Astrocyte of the hippocampus (primary cell): ENCODE measurements around the gene AIM2.
"Not testable (repeated sequence)": the region's sequence is repeated elsewhere in the genome, so short reads cannot be mapped to it uniquely, and the experiment has no call there.

Experiments
- DNase-seq: peaks from one replicate; pipeline ENCODE4 v3.0.0; 2011; ENCODE audit warnings: low read depth, low spot score

AIM2 gene

DNA sequence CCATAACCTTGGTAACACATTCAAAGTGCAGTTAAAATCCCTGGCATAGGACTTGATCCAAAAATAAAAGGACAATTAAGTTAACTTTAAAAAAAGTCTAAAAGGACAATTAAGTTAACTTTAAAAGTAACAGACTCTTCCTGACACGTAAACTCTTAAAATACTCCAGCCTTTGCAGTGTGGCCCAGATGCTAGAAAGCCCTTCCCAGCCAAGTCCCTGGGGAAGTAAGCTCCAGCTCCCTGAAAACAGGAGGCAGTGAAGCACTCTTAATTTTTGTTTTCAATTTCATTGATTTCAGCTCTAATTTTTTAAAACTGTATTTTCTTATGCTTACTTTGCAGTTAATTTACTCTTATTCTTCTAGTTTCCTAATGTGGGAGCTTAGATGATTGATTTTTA is 5.1 kb upstream of the AIM2 start:
- DNase-seq = no peak

DNA sequence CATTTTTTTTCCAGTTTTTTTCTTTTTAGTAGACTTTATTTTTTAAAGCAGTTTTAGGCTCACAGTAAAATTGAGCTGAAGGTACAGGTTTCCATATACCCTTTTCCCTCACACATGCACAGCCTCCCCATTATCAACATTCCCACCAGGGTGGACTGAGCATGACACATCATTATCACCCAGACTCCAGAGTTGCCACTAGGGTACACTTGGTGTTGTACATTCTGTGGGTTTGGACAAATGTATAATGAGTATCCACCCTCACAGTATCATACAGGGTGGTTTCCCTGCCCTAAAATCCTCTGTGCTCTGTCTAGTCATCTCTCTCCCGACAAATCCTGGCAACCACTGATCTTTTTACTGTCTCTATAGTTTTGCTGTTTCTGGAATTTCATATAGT is 3.0 kb upstream of the AIM2 start:
- no peak for DNase-seq

DNA sequence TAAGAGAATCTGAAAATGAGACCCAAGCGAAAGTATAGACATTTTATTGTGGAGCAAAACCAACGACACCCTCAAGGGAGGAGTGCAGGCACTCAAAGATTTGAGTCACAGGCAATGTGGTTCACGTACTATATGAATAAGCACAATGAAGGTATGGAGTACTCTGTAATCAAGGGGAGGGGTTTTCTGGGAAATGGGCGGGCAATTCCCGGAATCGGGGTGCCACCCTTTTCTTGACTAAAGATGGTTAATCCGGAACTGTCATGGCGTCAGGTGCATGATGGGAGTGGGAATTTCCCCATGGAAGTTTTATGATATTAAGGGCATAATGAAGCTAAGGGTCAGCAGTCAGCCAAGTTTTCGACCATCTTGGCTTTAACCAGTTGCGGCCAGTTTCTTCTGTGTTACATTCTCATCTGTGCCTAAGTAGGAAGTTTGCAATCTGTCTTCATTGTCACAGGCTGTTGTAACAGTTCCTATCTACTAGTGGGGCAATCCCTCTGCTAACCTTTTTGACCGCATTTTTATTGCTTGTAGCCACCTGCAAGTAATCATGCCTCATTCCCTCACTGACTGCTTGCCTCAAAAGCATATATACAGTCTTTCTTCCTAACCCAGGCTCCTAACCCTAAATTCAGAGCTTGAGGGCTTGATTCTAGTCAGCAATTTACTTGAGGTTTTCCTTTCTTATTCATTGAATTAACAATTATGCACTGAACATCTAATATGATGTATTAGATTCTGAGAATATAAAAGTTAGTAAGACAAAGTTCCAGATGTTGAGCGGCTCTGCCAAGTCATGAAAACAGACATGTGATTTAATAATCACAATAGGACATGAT is 775 bp upstream of the AIM2 start:
- DNase-seq = no peak

DNA sequence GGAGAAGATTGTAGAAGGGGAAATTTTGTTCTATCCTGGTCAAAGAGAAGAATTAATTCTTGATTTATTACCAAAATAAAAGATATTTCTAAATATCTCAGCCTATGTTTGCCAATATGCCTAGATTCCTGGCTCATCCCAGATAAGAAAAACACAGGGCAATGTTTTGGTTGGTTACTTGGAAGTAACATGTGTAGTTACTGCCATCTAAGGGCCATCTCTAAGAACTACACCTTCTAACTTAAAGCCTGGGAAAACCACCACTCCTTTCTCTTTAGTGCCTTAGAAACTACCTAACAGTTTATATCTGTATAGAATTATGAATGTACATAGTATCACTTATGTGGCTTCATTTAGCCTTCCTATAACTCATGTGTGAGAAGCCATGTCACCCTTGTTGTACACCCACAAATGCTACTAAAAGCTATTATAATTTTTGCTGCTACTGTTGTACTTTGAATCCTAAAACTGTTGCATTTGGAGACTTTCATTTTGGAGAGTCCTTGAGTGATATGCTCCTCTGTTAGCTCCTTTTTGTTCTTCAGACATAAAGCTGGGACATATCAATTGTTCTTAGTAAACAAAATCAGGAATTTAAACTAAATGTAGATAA is 4.5 kb downstream of the AIM2 start:
- DNase-seq = peak; percentile 69

DNA sequence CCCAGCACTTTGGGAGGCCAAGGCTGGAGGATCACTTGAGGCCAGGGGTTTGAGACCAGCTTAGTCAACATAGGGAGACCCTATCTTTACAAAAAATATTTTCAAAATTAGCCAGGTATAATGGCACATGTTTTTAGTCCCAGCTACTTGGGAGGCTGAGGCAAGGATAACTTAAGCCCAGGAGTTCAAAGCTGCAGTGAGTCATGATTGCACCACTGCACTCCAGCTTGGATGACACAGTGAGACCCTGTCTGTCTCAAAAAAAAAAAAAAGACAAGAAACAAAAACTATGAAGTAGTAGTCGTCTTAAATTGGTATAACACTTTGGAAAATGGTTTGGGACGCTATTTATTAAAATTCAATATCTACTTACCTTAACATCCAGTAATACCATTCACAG is 7.7 kb downstream of the AIM2 start:
- DNase-seq = no peak

DNA sequence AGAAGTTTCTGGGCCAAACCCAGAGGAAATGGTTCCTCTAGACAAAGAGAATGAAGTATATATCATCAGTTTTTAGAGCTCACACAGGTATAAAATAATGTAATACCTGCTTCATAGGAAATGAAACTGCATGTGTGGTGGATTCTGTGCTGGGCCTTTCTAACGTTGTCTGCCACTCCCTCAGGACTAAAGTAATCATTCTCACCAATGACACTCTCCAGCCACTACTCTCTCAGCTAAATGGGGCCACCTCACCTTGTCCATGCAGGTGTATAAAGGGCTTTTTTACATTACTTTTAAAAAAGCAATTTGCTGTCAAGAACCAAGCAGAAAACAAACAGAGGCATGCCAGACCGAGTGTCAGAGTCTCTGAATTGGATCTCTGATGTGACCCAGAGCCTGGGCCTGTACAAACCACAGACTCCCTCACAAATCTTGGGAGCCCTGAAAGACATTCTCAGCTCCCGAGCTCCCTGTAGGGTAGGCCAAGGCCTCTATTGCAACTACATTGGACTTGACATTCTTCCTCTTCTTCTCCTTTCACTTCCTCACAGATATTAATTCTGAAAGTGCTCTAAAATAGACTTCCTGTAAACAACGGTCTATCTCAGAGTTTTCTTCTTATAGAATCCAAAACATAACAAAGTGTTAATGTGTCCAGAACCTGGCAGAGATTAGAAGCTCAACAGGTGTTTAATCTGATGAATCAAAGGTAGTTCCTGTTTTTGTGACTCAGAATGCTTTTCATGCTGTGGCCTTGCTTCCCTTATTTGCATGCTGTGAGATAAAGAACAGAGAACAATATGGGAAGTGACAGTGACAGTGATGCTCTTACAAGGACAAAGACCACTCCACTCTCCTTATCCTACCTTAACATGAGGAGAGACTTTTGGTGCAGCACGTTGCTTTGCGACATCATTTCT is 8.6 kb downstream of the AIM2 start:
- no peak for DNase-seq

DNA sequence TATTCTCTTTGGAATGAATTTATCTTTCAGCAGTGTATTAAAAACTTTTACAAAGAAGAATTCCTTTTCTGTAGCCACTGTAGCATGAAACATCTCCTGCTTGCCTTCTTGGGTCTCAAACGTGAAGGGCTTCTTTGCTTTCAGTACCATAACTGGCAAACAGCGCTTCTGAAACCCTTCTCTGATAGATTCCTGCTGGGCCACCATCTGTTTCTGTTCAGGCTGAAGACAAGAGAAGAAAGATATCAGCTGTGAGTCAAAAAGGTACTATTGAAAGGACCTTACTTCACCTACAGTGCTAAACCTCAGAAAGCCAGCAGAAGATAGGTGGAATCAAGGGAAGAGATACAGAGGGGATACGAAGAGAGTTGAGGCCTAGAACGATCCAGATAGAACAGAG is 10.5 kb downstream of the AIM2 start:
- DNase-seq = no peak

DNA sequence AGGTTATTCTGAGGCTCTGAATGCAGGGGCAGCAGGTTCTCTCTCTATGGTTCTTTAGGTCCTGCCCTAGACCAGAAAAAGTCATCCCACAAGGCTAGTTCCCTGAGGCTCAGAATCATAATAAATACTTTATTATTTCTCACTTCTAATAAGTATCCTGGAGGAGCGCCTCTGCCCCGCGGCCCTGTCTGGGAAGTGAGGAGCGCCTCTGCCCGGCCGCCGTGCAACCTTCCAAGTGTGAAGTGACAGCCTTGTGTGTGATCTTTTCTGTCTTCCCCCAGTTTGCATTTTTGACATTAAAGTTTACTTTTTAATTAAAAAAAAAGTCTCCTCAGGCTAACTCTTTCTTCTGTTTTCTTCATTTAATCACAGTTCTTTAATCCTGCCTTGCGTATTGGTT is 11.5 kb downstream of the AIM2 start:
- DNase-seq = no peak

DNA sequence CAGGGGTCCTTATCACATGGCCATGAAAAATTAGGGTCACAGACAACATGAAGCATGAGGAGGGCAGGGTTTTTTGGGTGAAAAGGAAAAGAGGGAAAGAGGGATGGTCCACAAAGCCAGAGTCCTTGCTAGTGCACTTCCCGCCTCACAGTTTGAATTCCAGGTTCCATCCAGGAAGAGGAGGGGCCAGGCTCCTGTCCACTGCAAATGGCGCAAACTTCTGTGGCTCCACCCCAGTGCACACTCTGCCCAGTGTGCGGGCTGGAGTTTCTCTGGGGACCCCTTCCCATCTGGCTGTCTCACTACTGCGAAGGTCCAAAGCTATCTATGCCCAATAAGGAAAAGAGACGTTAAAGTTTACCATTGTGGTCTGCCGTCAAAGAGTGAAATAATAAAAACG is 17.8 kb downstream of the AIM2 start:
- no peak for DNase-seq

DNA sequence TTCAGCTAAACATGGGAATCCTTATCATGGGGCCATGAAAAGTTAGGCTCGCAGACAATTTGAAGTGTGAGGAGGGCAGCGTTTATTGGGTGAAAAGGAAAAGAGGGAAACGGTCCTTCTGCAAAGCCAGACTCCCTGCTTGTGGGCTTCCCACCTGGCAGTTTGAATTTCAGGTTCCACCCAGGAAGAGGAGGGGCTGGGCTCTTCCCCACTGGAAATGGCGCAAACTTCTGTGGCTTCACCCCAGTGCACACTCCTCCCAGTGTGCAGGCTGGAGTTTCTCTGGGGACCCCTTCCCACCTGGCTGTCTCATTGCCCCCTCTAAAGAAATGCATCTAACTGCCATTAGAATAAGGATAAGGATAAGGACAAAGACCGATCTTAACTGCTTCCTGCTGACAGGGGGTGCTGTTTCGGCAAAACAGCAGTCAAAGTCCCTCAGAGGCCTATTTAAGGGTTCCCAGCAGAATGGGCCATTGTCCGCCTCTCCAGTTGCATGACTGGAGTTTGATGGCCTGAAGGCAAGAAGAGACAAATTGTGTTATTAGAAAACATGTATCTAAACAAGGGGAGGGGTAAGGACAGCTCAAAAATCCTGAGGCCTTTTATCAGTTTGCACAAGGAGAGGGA is 20.4 kb downstream of the AIM2 start:
- no peak for DNase-seq

DNA sequence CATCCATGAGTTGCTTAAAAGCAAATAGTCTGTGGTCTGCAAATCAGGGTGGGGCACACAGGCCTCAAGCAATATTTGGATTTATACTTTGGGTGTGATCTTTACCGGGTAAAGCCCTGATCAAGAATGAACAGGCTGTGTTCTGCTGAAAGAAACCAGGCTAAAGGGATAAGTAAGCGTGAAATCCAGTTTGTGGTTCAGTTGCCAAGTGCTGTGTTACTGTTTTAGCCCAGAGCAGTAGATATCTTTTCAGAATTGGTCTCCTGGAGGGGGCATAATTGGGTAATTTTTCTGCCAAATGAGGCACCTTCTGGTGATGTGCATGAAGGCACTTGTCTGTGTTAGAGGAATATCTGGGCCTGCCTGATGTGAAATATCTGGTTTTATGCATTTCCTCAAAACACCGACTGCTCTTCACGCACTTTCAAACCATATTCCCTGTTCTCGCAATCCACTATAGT is 21.4 kb downstream of the AIM2 start:
- no peak for DNase-seq

DNA sequence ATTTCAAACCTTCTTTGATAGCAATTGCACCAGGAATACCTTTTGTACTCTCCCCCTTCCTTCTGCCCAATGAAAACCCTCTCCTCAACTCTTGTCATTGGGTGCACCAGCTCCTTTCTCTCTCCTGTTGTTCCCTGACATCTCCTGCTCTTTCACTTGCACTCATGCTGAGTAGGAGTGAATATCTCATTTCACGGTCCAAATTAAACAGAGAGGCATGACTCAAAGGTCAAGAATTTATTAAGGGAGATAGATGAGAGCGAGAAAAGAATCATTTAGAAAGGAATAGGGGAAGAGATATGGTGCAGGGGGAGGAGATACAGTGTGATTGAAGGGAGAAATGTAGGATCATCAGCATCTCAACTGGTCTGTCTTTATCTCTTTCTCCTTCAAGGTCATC is 22.1 kb downstream of the AIM2 start:
- DNase-seq = no peak

DNA sequence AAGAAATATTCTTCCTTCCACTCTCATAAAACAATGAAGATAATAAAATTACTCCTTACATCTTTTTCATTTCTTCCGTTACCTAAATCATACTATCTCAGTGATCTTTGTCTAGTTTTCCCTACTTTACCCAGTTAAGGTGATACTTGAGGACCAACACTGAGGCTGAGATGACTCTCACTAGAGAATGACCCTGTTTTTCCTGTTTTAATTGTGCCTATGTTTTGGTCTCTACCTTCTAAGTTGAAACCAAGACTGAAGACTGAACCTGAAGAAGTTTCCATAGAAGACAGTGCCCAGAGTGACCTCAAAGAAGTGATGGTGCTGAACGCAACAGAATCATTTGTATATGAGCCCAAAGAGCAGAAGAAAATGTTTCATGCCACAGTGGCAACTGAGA is 25.1 kb downstream of the AIM2 start:
- no peak for DNase-seq

DNA sequence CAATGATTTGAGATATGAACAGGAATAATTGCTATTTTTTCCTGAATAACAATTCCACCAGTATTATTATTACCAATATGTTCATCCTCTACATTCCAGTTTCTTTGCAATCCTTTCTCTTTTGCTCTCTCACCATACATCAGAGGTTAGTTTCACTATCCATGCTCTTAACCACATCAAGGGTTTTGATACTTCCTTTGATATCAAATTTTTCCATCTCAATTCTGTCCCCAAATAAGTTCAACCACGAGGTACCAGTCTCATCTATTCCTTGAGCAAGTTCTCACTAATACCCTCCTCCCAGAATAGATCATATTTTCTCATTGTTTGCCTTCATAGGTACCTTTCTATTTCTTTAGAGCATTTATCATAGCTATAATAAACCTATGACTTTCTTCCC is 30.1 kb downstream of the AIM2 start:
- not testable (repeated sequence) for DNase-seq

DNA sequence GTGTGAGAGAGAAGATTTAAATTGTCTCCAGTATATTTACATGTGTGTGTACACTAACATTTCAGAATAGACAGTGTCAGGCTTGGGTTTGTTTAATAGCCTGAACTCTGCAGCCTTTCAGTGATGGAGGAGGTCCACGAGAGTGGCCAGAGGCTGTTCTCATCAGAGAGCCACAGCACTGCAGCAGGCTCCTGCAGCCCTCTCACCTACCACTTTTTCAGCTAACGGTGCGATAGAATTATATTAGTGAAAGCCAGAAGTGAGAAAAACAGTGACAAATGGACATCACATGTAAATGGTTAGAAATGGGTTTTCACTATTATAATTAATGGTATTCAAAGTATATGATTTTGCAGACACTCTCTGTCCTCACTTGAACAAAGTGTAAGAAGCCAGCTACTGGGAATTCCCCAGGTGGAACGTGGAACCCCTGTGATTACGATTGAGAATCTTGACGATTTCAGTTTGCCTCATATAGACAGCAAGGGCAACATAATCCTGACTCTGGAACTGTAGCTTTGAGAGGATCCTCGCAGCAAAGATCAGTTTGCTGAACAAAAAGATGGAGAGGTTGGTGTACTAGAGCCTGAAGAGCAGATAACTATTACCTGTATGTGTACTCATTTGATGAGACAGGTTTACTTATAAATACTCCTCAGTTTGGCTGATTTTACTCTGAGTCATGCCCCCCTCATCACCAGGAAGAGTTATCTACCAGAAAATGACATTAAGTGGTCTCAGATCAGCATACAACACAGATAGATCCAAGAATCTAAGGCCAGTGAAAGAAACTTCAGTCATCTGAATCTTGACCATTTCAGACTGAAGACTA is 35.5 kb downstream of the AIM2 start:
- no peak for DNase-seq

DNA sequence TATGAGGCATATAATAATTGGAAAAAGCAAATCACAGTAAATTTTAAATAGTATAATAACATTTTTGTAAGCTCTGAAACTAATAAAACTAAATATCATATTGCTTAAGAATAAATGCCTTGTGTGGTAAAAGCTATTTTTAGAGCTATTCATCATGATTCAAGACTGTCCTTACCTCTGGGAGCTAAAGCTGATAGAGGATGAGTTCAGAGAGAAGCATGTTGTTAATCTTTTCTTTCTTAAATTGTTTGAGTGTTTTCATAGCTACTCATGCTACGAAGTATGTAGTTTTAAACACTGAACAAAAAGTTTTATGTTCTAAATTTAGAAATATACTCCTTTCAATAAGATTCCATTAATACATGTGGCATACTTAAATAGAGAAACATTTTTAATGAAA is 36.4 kb downstream of the AIM2 start:
- peak; percentile 24 for DNase-seq

DNA sequence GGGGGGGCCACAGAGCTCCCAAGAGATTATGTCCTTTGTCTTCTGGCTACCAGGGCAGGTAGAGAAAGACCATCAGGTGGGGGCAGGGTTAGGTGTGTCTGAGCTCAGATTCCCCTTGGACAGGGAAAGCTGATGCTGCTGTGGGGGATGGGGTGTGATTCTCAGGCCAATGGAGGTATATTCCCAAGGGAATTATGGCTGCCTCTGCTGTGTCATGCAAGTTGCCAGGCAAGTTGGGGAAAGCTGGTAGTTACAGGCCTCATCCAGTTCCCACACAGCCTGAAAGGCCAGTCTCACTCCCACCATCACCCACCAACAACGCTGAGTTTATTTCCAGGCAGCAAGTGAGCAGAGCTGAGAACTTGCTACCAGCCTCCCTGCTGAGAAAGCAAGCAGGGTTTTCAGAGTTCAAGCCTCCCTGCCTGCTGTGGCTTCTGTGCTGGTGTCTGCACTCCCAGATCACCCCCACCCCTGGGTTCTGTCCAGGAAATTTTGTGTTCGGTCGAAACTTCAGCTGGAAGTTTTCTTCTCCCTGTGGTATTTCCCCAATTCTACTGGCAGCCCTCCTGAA is 45.6 kb downstream of the AIM2 start:
- no peak for DNase-seq

DNA sequence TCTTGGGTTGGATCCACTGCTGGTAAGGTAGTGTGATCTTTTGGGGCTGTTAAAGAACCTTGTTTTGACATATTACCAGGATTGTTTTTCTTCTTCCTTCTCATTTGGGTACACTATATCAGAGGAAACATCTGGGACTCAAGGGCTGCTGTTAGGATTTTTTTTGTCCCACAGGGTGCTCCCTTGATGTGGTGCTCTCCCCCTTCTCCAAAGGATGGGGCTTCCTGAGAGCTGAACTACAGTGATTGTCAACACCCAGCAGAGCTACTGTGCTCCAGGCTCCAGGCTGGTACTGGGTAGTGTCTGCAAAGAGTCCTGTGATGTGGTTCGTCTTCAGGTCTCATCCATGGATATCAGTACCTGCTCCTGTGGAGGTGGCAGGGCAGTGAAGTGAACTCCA is 46.3 kb downstream of the AIM2 start:
- no peak for DNase-seq

DNA sequence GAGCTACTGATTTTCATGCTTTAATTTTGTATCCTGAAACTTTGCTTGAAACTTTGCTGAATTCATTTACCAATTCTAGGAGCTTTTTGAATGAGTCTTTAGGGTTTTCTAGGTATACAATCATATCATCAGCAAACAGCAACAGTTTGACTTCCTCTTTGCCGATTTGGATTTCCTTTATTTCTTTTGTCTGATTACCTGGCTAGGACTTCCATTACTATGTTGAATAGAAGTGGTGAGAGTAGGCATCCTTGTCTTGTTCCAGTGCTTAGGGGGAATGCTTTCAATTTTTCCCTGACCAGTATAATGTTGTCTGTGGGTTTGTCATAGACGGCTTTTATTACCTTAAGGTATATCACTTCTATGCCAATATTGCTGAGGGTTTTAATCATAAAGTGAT is 49.7 kb downstream of the AIM2 start:
- DNase-seq = not testable (repeated sequence)

DNA sequence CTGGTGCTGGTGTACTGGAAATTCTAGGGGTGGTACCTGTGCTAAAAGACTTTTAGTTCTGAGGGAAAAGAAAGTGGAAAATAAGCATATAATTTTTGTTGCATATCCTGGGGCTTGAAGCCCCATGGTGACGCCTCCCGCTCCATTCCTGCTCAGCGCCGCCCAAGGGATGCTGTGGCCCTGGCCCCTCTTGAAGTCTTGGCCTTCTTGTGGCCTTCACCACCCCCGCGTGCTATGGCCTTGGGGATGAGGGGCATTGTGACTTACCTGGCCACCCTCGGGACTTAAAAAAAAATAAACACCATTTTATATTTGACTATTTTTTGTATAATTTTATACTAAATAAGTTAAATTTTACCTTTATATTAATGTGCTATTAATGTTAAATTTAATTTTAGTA is 51.5 kb downstream of the AIM2 start:
- no peak for DNase-seq

DNA sequence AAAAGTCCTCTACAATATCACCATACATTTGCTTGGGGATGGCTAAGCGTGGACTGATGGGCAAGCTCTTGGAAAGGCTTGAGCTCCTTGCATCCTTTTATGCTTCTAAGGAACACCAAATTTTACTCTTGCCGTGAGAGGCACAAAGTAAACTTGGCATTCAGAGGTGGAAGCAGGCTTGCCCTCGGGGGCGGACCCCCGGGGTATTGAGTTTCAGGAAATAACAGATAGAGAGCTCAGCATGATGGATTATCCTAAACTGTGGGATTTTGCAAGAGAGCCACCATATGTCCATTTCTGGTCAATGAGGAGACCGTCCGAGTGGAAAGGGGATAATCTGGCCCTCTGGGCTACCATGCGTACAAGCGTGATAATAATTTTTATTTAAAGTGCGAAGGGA is 52.8 kb downstream of the AIM2 start:
- DNase-seq = no peak
